ENCODE data around the gene NELL1. TPM values are rescaled to one million over a fixed set of nuclear protein-coding genes. Genes with fewer than 3 reads are reported as not detected.

The NELL1 gene
- total RNA-seq, 2 donors from 2014 or later = 0.09 to 0.11 TPM

DNA sequence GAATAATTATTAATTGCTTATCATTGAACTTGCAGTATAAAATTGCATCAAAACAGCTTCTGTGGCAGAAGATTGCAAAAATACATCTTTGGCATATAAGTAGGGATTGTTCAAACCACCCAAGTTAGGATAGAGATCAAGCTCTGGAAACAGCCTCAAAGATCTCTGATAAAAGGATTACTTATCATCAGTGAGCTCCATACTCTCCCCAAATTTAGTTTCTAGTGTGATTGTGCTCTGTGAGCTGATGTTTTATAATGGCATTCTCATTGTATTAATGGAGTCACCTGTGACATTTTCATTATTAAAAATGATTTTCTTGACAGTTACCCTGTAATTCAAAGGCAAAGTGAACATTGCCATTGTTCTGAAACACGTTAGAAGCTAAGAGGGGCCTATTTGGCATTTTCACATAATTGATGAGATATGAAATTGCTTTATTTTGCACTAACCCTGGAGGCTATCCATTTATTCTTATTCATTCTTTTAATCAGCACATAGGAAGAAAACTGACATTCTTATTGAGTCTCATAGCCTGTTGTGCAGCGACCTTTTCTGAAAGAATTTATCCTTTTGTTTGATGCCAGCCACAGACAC, 897.2 kb downstream of the NELL1 start:
- Histone ChIP-seq H3K4me1 (ENCODE audit: control insufficient read depth, insufficient read depth, low read length) (no peaks in the 10 kb centered on the region), H3K4me3 (ENCODE audit: low read length) (no peak overlapping the region), H3K9me3 (ENCODE audit: control insufficient read depth, low read length) (no peaks in the 10 kb centered on the region), H3K9ac (ENCODE audit: extremely low read depth, low read length, poor library complexity, severe bottlenecking) (no peak overlapping the region), H3K36me3 (ENCODE audit: control insufficient read depth, insufficient read depth, low read length) (no peaks in the 10 kb centered on the region), H3K27ac (ENCODE audit: low read depth, low read length) (no peak overlapping the region), H3K27me3 (ENCODE audit: control insufficient read depth, insufficient read depth, low read length, poor library complexity, severe bottlenecking) (no peaks in the 10 kb centered on the region)
- Mint-ChIP-seq H3K4me1 (no peaks in the 10 kb centered on the region), H3K4me3 (no peak overlapping the region), H3K27me3 (ENCODE audit: insufficient read depth) (no peaks in the 10 kb centered on the region), H3K27ac (no peak overlapping the region), H3K9me3 (no peaks in the 10 kb centered on the region), H3K36me3 (ENCODE audit: low read depth) (no peaks in the 10 kb centered on the region)
- 65% methylated on average over 2 of the region's 2 CpGs; no CpG with 5 or more reads in 1 of the 2 experiments for WGBS, 2 experiments (ENCODE audit: insufficient coverage in 1 of 2, insufficient read length in 1 of 2)
- DNase-seq = no peak
- TF ChIP-seq, protein P1, sequence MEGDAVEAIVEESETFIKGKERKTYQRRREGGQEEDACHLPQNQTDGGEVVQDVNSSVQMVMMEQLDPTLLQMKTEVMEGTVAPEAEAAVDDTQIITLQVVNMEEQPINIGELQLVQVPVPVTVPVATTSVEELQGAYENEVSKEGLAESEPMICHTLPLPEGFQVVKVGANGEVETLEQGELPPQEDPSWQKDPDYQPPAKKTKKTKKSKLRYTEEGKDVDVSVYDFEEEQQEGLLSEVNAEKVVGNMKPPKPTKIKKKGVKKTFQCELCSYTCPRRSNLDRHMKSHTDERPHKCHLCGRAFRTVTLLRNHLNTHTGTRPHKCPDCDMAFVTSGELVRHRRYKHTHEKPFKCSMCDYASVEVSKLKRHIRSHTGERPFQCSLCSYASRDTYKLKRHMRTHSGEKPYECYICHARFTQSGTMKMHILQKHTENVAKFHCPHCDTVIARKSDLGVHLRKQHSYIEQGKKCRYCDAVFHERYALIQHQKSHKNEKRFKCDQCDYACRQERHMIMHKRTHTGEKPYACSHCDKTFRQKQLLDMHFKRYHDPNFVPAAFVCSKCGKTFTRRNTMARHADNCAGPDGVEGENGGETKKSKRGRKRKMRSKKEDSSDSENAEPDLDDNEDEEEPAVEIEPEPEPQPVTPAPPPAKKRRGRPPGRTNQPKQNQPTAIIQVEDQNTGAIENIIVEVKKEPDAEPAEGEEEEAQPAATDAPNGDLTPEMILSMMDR (conservative IDR thresholded peaks at IDR 0.05) = no peak

DNA sequence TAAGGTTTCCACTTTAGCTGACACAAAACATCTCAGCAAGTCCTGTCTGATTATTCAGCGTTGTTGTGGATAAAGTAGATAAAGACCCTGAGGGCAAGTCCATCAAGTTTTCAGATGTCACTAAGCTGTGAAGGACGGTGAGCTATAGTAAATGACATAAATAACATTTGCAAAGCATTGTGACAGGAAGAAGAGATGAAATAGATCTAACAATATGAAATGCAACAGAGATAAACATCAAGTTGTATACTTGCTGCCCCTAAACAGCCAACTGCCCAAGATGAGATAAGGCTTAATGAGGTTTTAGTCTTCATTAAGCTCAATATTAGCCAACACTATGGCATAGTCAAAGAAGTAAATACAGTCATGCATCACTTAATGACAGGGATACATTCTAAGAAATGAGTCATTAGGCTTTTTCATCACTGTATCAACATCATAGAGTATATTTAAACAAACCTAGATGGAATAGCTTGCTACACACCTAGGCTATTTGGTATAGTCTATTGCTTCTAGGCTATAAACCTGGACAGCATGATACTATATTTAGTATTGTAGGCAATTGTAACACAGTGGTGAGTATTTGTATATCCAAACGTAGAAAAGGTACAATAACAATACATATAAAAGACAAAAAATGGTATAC, 898.4 kb downstream of the NELL1 start:
- H3K27me3 ChIP-seq (ENCODE audit: control insufficient read depth, insufficient read depth, low read length, poor library complexity, severe bottlenecking) = no peaks in the 10 kb centered on the region
- no peaks in the 10 kb centered on the region for H3K9me3 ChIP-seq (ENCODE audit: control insufficient read depth, low read length)
- H3K9ac ChIP-seq (ENCODE audit: extremely low read depth, low read length, poor library complexity, severe bottlenecking) = no peak overlapping the region
- no peak overlapping the region for H3K27ac ChIP-seq (ENCODE audit: low read depth, low read length)
- TF ChIP-seq, protein P1 (conservative IDR thresholded peaks at IDR 0.05) = no peak
- H3K4me3 ChIP-seq (ENCODE audit: low read length) = no peak overlapping the region
- Mint-ChIP-seq H3K4me1 (no peaks in the 10 kb centered on the region), H3K4me3 (no peak overlapping the region), H3K9me3 (no peaks in the 10 kb centered on the region), H3K36me3 (ENCODE audit: low read depth) (no peaks in the 10 kb centered on the region), H3K27me3 (ENCODE audit: insufficient read depth) (no peaks in the 10 kb centered on the region), H3K27ac (no peak overlapping the region)
- DNase-seq = no peak
- H3K4me1 ChIP-seq (ENCODE audit: control insufficient read depth, insufficient read depth, low read length) = no peaks in the 10 kb centered on the region
- 50 to 90% methylated on average over 1 to 2 of the region's 3 CpGs for WGBS, 2 experiments (ENCODE audit: insufficient coverage in 1 of 2, insufficient read length in 1 of 2)
- no peaks in the 10 kb centered on the region for H3K36me3 ChIP-seq (ENCODE audit: control insufficient read depth, insufficient read depth, low read length)

DNA sequence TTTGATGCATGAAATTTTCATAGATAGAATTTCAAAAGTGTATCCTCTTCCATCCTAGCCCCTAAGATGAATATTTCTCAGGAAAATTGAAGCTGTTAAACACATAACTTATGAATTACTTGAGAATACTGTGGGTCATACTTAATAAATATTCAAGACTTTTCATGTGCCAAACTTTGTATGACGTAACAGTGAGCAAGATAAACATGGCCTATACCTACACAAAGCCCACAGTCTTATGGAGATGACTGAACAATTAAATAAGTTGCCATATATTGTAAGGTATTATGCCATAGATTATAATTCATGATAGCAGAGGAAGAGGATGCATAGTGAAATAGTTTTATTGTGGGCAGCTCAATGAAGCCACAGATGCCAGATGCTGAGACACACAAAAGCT, 902.8 kb downstream of the NELL1 start:
- Mint-ChIP-seq H3K9me3 (no peaks in the 10 kb centered on the region), H3K4me3 (no peak overlapping the region), H3K27ac (no peak overlapping the region), H3K4me1 (no peaks in the 10 kb centered on the region), H3K36me3 (ENCODE audit: low read depth) (no peaks in the 10 kb centered on the region), H3K27me3 (ENCODE audit: insufficient read depth) (no peaks in the 10 kb centered on the region)
- no peak overlapping the region for H3K4me3 ChIP-seq (ENCODE audit: low read length)
- H3K27ac ChIP-seq (ENCODE audit: low read depth, low read length) = no peak overlapping the region
- TF ChIP-seq, protein P1 (conservative IDR thresholded peaks at IDR 0.05) = no peak
- no peak for DNase-seq
- H3K4me1 ChIP-seq (ENCODE audit: control insufficient read depth, insufficient read depth, low read length) = no peaks in the 10 kb centered on the region
- no peaks in the 10 kb centered on the region for H3K9me3 ChIP-seq (ENCODE audit: control insufficient read depth, low read length)
- no peak overlapping the region for H3K9ac ChIP-seq (ENCODE audit: extremely low read depth, low read length, poor library complexity, severe bottlenecking)
- WGBS, 2 experiments (ENCODE audit: insufficient coverage in 1 of 2, insufficient read length in 1 of 2) = 75% methylated on average over 1 of the region's 1 CpG; no CpG with 5 or more reads in 1 of the 2 experiments
- H3K27me3 ChIP-seq (ENCODE audit: control insufficient read depth, insufficient read depth, low read length, poor library complexity, severe bottlenecking) = no peaks in the 10 kb centered on the region
- no peaks in the 10 kb centered on the region for H3K36me3 ChIP-seq (ENCODE audit: control insufficient read depth, insufficient read depth, low read length)
